IgD-negative memory B cell (primary cell): ENCODE results near the gene PLCH1. TPM values are rescaled to one million over a fixed set of nuclear protein-coding genes. Genes with fewer than 3 reads are reported as not detected.

ENCODE experiments used
- H3K27ac Mint-ChIP-seq, 3 donors: one replicate each; pipeline ENCODE4 v1.8.0; 2020 to 2022; ENCODE audit warnings: mild to moderate bottlenecking in 3 of 3, mixed read lengths in 3 of 3, moderate library complexity in 1 of 3
- H3K27me3 Mint-ChIP-seq: one replicate; pipeline ENCODE4 v1.8.0; 2021; ENCODE audit warnings: mixed read lengths
- H3K36me3 Mint-ChIP-seq: one replicate; pipeline ENCODE4 v1.8.0; 2020; ENCODE audit warnings: mild to moderate bottlenecking, mixed read lengths
- H3K4me1 Mint-ChIP-seq, 3 donors: one replicate each; pipeline ENCODE4 v1.8.0; 2020 to 2022; ENCODE audit warnings: mixed read lengths in 3 of 3, mild to moderate bottlenecking in 1 of 3
- H3K4me3 Mint-ChIP-seq, 4 donors: one replicate each; pipeline ENCODE4 v1.8.0; 2020 to 2022; ENCODE audit warnings: mild to moderate bottlenecking in 4 of 4, mixed read lengths in 4 of 4, moderate library complexity in 3 of 4
- H3K9me3 Mint-ChIP-seq, 3 donors: one replicate each; pipeline ENCODE4 v1.8.0; 2020 to 2021; ENCODE audit warnings: mixed read lengths in 3 of 3, mild to moderate bottlenecking in 1 of 3
- polyA plus RNA-seq: library from polyadenylated mRNA; unstranded; fragments of 300-500 nt; fragmentation: Illumina TruSeq; gene quantifications from one replicate; pipeline ENCODE4 v1.2.3, GENCODE V29; 2021

The PLCH1 gene
- polyA plus RNA-seq, 1 donor from 2014 or later = not detected

DNA sequence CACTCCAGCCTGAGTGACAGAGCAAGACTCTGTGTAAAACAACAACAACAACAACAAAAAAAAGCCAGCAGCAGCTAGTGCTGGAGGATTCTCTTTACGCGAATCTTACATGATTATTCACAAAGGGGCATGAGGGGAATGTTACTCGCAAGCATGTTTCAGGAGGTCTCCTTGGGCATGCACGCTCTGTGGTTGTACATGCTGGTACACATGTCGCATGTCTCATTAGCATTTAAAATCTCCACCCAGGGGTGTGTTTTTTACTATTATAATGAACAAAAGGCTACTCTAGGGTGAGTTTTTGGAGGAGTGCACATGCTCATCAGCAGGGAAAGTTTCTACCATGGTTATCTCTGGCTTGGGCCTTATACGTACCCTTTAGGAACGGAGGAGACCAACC, 12.7 kb upstream of the PLCH1 start:
- Mint-ChIP-seq H3K36me3 (peaks cover 7% of the 10 kb centered on the region), H3K27ac (no peak overlapping the region), H3K27me3 (no peaks in the 10 kb centered on the region), H3K9me3 (no peaks in the 10 kb centered on the region), H3K4me1 (no peaks in the 10 kb centered on the region), H3K4me3 (no peak overlapping the region)

DNA sequence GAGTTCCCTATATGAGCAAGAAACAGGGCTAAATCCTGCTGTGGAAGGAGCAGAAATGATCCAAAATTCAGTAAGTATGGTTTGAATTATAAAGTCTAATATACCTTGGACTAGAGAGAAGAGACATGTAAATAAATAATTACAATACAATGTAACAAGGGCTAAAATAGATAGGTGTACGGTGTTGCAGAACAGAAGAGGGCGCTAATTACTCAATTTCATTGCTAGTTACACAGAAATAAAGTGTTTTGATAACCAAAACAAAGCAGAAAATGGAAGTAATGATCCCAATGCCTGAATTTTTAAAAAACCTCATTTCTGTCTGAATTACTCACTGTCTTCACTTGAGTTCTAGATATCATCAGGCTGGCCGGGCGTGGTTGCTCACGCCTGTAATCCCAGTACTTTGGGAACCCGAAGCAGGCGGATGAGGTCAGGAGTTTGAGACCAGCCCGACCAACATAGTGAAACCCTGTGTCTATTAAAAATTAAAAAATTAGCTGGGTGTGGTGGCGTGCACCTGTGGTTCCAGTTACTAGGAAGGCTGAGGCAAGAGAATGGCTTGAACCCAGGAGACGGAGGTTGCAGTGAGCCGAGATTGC, 8.3 kb upstream of the PLCH1 start:
- peaks cover 2% of the 10 kb centered on the region for H3K36me3 Mint-ChIP-seq
- H3K9me3 Mint-ChIP-seq = no peaks in the 10 kb centered on the region
- no peaks in the 10 kb centered on the region for H3K27me3 Mint-ChIP-seq
- H3K4me1 Mint-ChIP-seq = no peaks in the 10 kb centered on the region
- no peak overlapping the region for H3K4me3 Mint-ChIP-seq
- no peak overlapping the region for H3K27ac Mint-ChIP-seq

DNA sequence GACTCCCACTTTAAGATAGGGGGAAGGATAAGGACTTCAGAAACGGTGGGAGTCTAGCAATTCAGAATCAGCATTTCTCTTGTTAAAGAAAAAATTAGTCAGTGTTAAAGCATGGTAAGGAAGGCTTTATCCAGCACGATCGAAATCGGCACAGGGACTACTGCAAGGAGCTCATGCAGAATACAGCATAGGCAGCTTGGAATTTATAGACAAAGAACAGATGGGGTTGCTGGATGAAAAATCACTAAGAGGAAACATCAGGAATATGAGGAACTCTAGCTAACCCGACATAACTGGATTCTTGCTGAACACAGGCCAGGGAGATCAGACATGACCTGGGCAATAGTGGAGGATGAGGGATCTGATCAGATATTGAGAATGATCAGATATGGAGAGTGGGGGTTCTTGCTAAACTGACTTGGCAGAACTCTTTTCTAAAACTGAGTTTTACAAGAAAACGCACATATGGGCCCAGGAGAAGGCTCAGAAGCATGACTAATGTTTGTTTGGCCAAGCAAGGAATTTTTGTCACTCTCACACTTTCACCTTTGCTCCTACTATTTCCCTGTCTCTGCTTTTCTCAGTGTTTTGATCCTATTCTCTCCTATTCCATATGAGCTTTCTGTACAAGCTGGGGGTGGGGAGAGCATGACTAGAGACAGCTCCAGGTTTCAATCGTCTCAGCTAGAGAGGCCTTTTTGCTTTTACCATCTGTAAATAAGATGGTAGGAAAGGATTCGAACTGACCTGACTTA, 3.9 kb upstream of the PLCH1 start:
- H3K27me3 Mint-ChIP-seq = peaks cover 13% of the 10 kb centered on the region
- H3K4me3 Mint-ChIP-seq = no peak overlapping the region
- H3K27ac Mint-ChIP-seq = no peak overlapping the region
- peaks cover 5 to 22% (median 15%) of the 10 kb centered on the region in 3 donors for H3K4me1 Mint-ChIP-seq
- no peaks in the 10 kb centered on the region for H3K9me3 Mint-ChIP-seq
- H3K36me3 Mint-ChIP-seq = no peaks in the 10 kb centered on the region

DNA sequence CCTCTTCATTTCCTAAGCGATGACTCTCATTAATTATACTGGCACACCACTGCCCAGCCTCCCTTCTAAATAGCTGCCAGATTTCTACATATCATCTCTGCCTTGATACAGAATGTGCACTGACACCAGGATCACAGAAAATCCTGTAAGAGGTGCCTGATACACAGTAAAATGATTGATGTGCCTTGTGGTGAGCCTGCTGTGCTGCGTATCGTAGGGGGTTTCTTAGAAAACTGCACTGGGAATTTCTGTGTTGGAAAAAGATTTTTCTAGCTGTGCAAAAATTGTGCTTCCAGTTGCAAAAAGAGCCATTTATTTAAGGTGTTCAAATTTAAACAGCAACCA, 3.0 kb upstream of the PLCH1 start:
- no peak overlapping the region for H3K27ac Mint-ChIP-seq
- H3K4me1 Mint-ChIP-seq = peaks cover 8 to 26% (median 18%) of the 10 kb centered on the region in 3 donors
- no peak overlapping the region for H3K4me3 Mint-ChIP-seq
- no peaks in the 10 kb centered on the region for H3K36me3 Mint-ChIP-seq
- H3K9me3 Mint-ChIP-seq = no peaks in the 10 kb centered on the region
- peaks cover 18% of the 10 kb centered on the region for H3K27me3 Mint-ChIP-seq

GRCh38 chr3:155747286-155747945, 2.5 kb upstream of the PLCH1 start:
- Mint-ChIP-seq H3K27ac (peak overlapping the region in 1 of 3 donors; percentile 55), H3K27me3 (peaks cover 23% of the 10 kb centered on the region), H3K9me3 (peaks cover 0 to under 1% (median 0%) of the 10 kb centered on the region in 3 donors), H3K4me3 (peak overlapping the region in 1 of 4 donors; percentile 8), H3K36me3 (no peaks in the 10 kb centered on the region), H3K4me1 (peaks cover 8 to 26% (median 18%) of the 10 kb centered on the region in 3 donors)

DNA sequence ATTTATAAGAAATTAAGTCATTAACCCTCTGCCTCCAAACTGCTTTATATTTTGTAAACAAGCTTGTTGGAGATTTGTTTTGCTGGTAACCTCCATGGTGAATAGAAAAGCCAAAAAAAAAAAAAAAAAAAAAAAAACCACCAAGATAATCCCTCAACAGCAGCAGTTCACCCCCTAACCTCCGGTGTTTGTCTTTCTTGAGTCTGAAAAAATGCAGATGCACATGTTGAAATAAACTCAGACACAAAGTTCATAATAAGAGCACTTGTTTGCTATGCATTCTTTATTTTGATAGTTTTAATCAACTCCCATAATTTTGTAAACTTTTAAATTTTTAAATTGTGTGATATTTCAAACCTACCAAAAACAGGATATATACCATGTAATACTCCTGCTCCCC, 1.8 kb upstream of the PLCH1 start:
- Mint-ChIP-seq H3K4me3 (peak overlapping the region in 2 of 4 donors; percentile 8 to 65), H3K27me3 (peaks cover 24% of the 10 kb centered on the region), H3K9me3 (peaks cover 0 to 2% (median 0%) of the 10 kb centered on the region in 3 donors), H3K36me3 (no peaks in the 10 kb centered on the region), H3K4me1 (peaks cover 8 to 26% (median 18%) of the 10 kb centered on the region in 3 donors), H3K27ac (no peak overlapping the region)

GRCh38 chr3:155745795-155746550, 1.1 kb upstream of the PLCH1 start:
- H3K4me3 Mint-ChIP-seq = peak overlapping the region; percentile 62 to 97 (median 86)
- no peak overlapping the region for H3K27ac Mint-ChIP-seq
- peaks cover 8 to 26% (median 18%) of the 10 kb centered on the region in 3 donors for H3K4me1 Mint-ChIP-seq
- H3K9me3 Mint-ChIP-seq = peaks cover 0 to 2% (median 0%) of the 10 kb centered on the region in 3 donors
- no peaks in the 10 kb centered on the region for H3K36me3 Mint-ChIP-seq
- H3K27me3 Mint-ChIP-seq = peaks cover 26% of the 10 kb centered on the region

DNA sequence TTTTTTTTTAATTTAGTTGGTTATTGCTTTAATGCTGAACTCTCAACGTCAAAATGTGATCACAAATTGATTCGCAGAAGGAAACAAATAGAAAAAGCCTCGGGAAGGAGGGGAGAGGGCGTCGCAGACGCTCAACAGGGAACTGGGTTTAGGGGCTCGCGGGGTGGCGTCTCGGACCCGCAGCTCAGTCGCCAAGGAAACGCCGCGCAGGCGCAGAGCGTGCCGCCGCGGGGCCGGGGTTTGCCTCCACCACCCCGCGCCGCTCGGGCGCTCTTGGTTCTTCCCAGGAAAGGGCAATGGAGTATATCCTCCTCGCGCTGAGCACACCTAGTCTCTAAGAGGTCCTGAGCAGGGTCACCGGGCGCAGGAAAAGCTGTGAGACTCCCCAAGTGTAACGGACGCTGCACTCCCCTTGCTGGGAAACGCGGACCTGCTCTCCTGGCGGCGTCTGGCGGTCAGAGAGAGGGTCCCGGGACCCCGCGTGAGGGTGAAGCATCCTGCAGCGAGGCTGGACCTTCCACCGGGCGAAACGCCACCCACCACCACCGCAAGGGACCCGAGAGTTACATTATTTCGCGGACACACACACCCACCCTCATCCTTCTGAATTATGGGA, 753 bp downstream of the PLCH1 start:
- peak overlapping the region in 1 of 3 donors; percentile 65 for H3K27ac Mint-ChIP-seq
- H3K36me3 Mint-ChIP-seq = no peaks in the 10 kb centered on the region
- H3K9me3 Mint-ChIP-seq = peaks cover 0 to 2% (median 0%) of the 10 kb centered on the region in 3 donors
- H3K4me3 Mint-ChIP-seq = peak overlapping the region; percentile 89 to 97 (median 96)
- H3K4me1 Mint-ChIP-seq = peaks cover 8 to 28% (median 20%) of the 10 kb centered on the region in 3 donors
- peaks cover 32% of the 10 kb centered on the region for H3K27me3 Mint-ChIP-seq

GRCh38 chr3:155743606-155744005, 1.3 kb downstream of the PLCH1 start:
- H3K4me3 Mint-ChIP-seq = peak overlapping the region; percentile 89 to 97 (median 96)
- H3K9me3 Mint-ChIP-seq = peaks cover 0 to 2% (median 0%) of the 10 kb centered on the region in 3 donors
- peak overlapping the region in 1 of 3 donors; percentile 65 for H3K27ac Mint-ChIP-seq
- peaks cover 34% of the 10 kb centered on the region for H3K27me3 Mint-ChIP-seq
- H3K36me3 Mint-ChIP-seq = no peaks in the 10 kb centered on the region
- peaks cover 8 to 31% (median 21%) of the 10 kb centered on the region in 3 donors for H3K4me1 Mint-ChIP-seq

DNA sequence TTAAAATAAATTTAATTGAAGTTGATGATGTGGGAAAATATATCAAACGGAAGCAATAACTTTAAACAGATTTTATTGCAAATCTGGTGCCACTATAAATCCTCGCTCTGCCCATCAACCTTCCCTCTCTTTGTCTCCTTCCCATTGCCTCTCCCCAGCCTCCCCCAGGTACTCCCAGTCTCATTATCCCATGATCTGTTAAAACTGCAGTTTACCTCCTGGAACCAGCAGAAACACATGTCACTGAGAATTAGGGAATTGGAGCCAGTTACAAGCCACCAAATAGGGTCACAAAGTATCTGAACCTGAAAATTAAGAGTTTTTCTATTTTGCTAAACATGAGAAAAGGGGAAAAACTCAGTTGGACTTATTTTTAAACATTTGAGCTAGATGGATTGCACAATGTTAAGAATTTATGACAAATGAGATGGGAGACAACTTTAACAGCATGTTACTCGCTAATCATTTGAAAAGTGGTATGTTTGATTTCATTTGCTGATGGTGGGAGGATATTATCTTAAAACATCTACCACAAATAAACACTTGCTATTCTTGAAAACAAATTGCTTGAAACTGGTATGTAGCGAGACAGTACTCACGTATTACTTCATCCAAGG, 2.4 kb downstream of the PLCH1 start:
- H3K9me3 Mint-ChIP-seq = peaks cover 0 to 2% (median 0%) of the 10 kb centered on the region in 3 donors
- H3K27me3 Mint-ChIP-seq = peaks cover 41% of the 10 kb centered on the region
- H3K4me3 Mint-ChIP-seq = peak overlapping the region in 3 of 4 donors; percentile 54 to 75 (median 57)
- peak overlapping the region in 1 of 3 donors; percentile 24 for H3K27ac Mint-ChIP-seq
- H3K36me3 Mint-ChIP-seq = peaks cover 2% of the 10 kb centered on the region
- H3K4me1 Mint-ChIP-seq = peaks cover 12 to 35% (median 25%) of the 10 kb centered on the region in 3 donors

DNA sequence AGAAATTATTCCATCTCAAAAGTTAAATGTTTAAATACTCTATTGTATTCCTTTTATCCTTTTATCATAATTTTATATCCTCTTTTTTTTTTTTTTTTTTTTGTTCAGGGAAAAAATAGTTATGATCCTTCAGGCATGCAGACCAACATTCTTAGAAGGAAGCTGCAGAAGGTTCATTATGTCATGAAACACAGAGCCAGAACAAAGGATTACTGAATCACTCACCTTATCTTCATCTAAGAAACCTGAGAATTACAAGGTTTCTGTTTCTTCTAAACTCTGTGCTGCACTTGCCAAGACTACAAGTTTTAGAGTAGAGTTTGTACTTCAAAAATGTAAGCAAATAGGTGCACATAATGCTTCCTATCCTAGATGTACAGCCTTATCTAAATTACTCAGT, 3.3 kb downstream of the PLCH1 start:
- H3K36me3 Mint-ChIP-seq = peaks cover 2% of the 10 kb centered on the region

DNA sequence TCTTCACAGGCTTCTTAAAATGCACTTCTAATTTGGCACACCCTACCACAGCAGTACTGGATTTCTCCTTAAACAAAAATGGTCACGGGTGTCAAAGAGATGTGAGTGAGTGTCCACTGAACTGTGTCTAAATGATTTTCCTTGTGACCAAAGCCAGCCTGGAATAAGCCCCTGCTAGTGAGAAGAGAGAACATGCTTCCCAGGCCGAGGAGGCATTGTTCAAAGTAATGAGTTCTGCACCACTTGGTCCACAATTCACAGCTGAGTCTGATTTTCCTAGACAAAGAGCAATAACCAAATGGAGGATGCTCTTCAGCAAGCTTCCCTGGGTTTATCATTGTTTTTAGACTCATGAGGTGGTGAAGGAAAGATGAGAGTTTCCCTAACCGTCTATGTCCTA, 3.8 kb downstream of the PLCH1 start:
- H3K4me3 Mint-ChIP-seq = peak overlapping the region in 1 of 4 donors; percentile 8
- H3K4me1 Mint-ChIP-seq = peaks cover 12 to 33% (median 23%) of the 10 kb centered on the region in 3 donors
- H3K27ac Mint-ChIP-seq = no peak overlapping the region
- peaks cover 2% of the 10 kb centered on the region for H3K36me3 Mint-ChIP-seq
- peaks cover 0 to 2% (median 0%) of the 10 kb centered on the region in 3 donors for H3K9me3 Mint-ChIP-seq
- peaks cover 39% of the 10 kb centered on the region for H3K27me3 Mint-ChIP-seq

More for the DNA sequence above, 3.3 kb downstream of the PLCH1 start:
- peaks cover 0 to 2% (median 0%) of the 10 kb centered on the region in 3 donors for H3K9me3 Mint-ChIP-seq
- H3K27me3 Mint-ChIP-seq = peaks cover 39% of the 10 kb centered on the region
- H3K27ac Mint-ChIP-seq = no peak overlapping the region
- peaks cover 12 to 34% (median 25%) of the 10 kb centered on the region in 3 donors for H3K4me1 Mint-ChIP-seq
- H3K4me3 Mint-ChIP-seq = no peak overlapping the region

- peaks cover 8 to 16% (median 11%) of the 10 kb centered on the region in 3 donors for H3K4me1 Mint-ChIP-seq
- peaks cover 2% of the 10 kb centered on the region for H3K36me3 Mint-ChIP-seq
- peaks cover 33% of the 10 kb centered on the region for H3K27me3 Mint-ChIP-seq
- H3K27ac Mint-ChIP-seq = no peak overlapping the region
- H3K4me3 Mint-ChIP-seq = peak overlapping the region in 1 of 4 donors; percentile 71
- H3K9me3 Mint-ChIP-seq = peaks cover 0 to 2% (median 0%) of the 10 kb centered on the region in 3 donors
Measured at GRCh38 chr3:155739154-155739553, 5.7 kb downstream of the PLCH1 start.
